OCI-LY3 (cell line): ENCODE results near the gene GGCX.

ENCODE experiments used
- CTCF ChIP-seq: fragments of 200-600, 300-600 bp; sonication (generic); IDR thresholded peaks from 2 replicates; pipeline ENCODE4 v1.5.1; 2014; ENCODE audit warnings: antibody characterized with exemption, low read length, low read depth
- EZH2phosphoT487 ChIP-seq: fragments of 200-600 bp; shearing (Covaris generic); IDR thresholded peaks from 2 replicates; pipeline ENCODE4 v1.6.1; 2018; ENCODE audit warnings: antibody characterized with exemption, mixed run types, low read depth

- TF ChIP-seq CTCF (no peak), EZH2phosphoT487 (no peak)
Observed at GRCh38 chr2:85549095-85549494, 12.2 kb downstream of the GGCX start.
